ENCODE data around the gene DET1.

DET1 gene

DNA sequence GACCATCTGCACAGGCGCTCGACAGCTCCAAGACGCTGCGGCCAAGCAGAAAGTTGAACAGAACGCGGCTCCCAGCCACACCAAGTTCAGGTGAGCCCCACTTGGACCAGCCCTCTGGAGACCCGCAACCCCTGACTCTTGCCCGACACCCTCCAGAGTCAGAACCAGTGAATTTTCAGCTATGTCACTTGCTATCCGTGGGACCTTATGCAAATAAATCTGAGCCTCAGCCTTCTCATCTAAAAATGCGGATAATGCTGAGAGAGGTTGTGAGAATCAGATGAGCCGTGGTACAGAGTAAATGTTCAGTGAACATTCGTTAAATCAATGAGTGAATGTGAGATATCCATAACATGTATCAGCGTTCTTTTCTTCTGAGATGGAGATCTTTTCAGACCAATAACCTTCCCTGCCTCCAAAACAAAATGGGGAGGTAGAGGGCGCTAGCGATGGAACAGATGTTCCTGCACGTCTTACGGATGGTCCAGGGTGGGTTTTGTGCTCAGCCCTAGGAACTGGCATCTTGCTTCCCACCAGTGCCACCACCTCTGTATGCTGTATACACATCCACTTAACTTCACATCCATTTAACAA is 78.4 kb downstream of the DET1 start:
- no peaks in the 10 kb centered on the region for H3K9me2 ChIP-seq (replicated peaks; ENCODE audit: insufficient read depth, low read length)
- H3K4me3 ChIP-seq (ENCODE audit: low read length): peak overlapping the region; percentile 89
- H2AFZ ChIP-seq (ENCODE audit: low read length): peak overlapping the region; percentile 72
- no peaks in the 10 kb centered on the region for H4K20me1 ChIP-seq (ENCODE audit: insufficient read depth, low read length)
- no peaks in the 10 kb centered on the region for H3K27me3 ChIP-seq (replicated peaks; ENCODE audit: insufficient read depth, low read length)
- TF ChIP-seq, protein P1, sequence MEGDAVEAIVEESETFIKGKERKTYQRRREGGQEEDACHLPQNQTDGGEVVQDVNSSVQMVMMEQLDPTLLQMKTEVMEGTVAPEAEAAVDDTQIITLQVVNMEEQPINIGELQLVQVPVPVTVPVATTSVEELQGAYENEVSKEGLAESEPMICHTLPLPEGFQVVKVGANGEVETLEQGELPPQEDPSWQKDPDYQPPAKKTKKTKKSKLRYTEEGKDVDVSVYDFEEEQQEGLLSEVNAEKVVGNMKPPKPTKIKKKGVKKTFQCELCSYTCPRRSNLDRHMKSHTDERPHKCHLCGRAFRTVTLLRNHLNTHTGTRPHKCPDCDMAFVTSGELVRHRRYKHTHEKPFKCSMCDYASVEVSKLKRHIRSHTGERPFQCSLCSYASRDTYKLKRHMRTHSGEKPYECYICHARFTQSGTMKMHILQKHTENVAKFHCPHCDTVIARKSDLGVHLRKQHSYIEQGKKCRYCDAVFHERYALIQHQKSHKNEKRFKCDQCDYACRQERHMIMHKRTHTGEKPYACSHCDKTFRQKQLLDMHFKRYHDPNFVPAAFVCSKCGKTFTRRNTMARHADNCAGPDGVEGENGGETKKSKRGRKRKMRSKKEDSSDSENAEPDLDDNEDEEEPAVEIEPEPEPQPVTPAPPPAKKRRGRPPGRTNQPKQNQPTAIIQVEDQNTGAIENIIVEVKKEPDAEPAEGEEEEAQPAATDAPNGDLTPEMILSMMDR (IDR thresholded peaks at IDR 0.05; ENCODE audit: low read length): peak; percentile 44
- TF ChIP-seq EZH2 (optimal IDR thresholded peaks at IDR 0.05; ENCODE audit: low read depth, low read length) (no peak), EZH2phosphoT487 (IDR thresholded peaks at IDR 0.05; ENCODE audit: low read length) (no peak)
- peak overlapping the region; percentile 60; the same call in 1 of the 2 replicates for H3K27ac ChIP-seq (ENCODE audit: low read length)
- 0 out of 2 replicates have a peak, but pooled peaks cover 7% of the 10 kb centered on the region for H3K36me3 ChIP-seq (replicated peaks; ENCODE audit: insufficient read depth, low read length)
- H3K4me1 ChIP-seq (ENCODE audit: low read length): peaks cover 11% of the 10 kb centered on the region
- H3F3A ChIP-seq (ENCODE audit: insufficient read depth, low read length): no peaks in the 10 kb centered on the region
- peak; percentile 20 for DNase-seq
- no peaks in the 10 kb centered on the region for H3K9me3 ChIP-seq (replicated peaks; ENCODE audit: insufficient read depth, low read length)
- peaks cover 57% of the 10 kb centered on the region for H3K79me2 ChIP-seq (ENCODE audit: low read length)
- H3K4me2 ChIP-seq (ENCODE audit: low read depth, low read length): peak overlapping the region; percentile 88
- H3K9ac ChIP-seq (ENCODE audit: low read length): peak overlapping the region; percentile 77

DNA sequence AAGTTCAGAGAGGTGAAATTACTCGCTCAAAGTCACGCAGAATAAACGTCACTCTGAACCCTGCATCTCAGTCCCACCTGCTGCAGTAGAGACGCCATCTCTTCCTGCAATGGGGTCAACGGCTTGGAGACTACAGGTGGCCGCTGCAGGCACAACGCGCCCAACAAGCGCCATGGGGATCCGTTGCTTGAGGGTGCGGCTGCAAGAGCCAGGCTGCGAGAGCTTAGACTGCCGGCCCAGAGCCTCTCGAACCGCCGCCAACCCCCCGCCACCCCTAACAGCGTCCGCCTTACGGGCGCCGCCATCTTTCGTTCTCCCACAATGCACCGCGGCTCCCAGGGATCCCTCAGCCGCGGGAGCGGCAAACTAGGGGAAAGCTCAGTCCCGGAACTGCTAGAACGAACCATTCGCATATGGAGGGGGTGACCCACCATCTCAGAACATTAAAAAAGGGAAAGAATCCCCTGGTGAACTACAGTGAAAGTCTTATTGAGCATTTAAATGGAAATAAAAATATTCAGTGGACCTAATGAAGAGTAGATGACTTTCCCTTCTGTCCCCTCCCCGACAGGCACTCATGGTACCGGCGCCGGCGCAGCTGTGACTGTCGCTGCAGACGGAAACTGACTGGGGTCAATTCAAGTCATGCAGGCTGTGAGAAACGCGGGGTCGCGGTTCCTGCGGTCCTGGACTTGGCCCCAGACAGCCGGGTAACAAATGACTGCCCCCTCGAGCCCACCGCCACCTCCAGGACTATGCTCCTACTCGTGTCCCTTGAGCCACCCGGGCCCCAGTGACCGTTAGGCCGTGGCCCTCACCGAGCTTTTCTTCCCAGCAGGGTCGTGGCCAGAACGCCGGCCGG is 79.2 kb downstream of the DET1 start, which contains the start of the genes MRPL46 and MRPS11:
Gene MRPL46 (minus strand): TSS at position 316 of the 862 bp plus-strand sequence. CDS start 11 bp downstream, at position 305.
Gene MRPS11 (plus strand): TSS at position 636 of the 862 bp plus-strand sequence. CDS start 10 bp downstream, at position 646.
- TF ChIP-seq EZH2phosphoT487 (IDR thresholded peaks at IDR 0.05; ENCODE audit: low read length) (no peak), EZH2 (optimal IDR thresholded peaks at IDR 0.05; ENCODE audit: low read depth, low read length) (no peak)
- TF ChIP-seq, protein P1 (IDR thresholded peaks at IDR 0.05; ENCODE audit: low read length): no peak
- Histone ChIP-seq H3K79me2 (ENCODE audit: low read length) (peaks cover 57% of the 10 kb centered on the region), H3K4me3 (ENCODE audit: low read length) (peak within 1 kb of the TSS; percentile 89), H3K9ac (ENCODE audit: low read length) (peak within 1 kb of the TSS; percentile 77), H3K9me2 (replicated peaks; ENCODE audit: insufficient read depth, low read length) (no peaks in the 10 kb centered on the region), H2AFZ (ENCODE audit: low read length) (peak within 1 kb of the TSS; percentile 72), H3K27ac (ENCODE audit: low read length) (peak within 1 kb of the TSS; percentile 60), H3K9me3 (replicated peaks; ENCODE audit: insufficient read depth, low read length) (no peaks in the 10 kb centered on the region), H3F3A (ENCODE audit: insufficient read depth, low read length) (no peaks in the 10 kb centered on the region), H3K27me3 (replicated peaks; ENCODE audit: insufficient read depth, low read length) (no peaks in the 10 kb centered on the region), H3K36me3 (replicated peaks; ENCODE audit: insufficient read depth, low read length) (0 out of 2 replicates have a peak, but pooled peaks cover 7% of the 10 kb centered on the region), H3K4me2 (ENCODE audit: low read depth, low read length) (peak within 1 kb of the TSS; percentile 88), H4K20me1 (ENCODE audit: insufficient read depth, low read length) (no peaks in the 10 kb centered on the region), H3K4me1 (ENCODE audit: low read length) (peaks cover 11% of the 10 kb centered on the region)
- DNase-seq: peak; percentile 89

DNA sequence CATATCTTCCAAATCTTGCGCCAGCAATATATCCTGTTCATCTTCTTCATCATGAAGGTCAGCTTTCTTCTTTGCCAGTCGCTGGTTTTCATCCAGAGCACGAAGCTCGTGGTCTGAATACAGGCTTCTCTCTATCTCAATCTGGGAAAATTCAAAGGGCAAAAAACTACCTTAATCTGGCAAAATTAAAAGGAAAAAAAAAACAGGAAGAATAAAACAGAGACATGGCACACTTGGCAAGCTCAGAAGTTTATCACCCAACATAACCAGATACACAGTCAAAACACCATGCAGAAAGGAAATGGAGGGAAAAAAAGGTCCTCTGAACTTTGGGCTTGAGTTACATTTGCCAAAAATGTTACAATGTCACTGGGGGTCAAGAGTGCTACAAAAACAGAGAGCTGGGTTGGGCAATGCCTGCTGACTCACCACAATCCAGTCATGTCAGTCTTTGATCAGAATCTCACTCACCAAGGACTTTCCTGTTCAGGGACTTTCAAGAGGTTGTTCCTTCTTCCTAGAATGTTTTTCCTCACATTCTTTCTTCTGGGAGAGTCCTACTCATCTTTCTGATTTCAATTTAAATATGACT is 80.8 kb downstream of the DET1 start:
- Histone ChIP-seq H3K4me2 (ENCODE audit: low read depth, low read length) (peak overlapping the region; percentile 88), H3K9me2 (replicated peaks; ENCODE audit: insufficient read depth, low read length) (no peaks in the 10 kb centered on the region), H2AFZ (ENCODE audit: low read length) (no peak overlapping the region), H4K20me1 (ENCODE audit: insufficient read depth, low read length) (no peaks in the 10 kb centered on the region), H3K27me3 (replicated peaks; ENCODE audit: insufficient read depth, low read length) (no peaks in the 10 kb centered on the region), H3K4me3 (ENCODE audit: low read length) (0 out of 2 replicates have a peak overlapping the region, but pooled peaks have one; percentile 89), H3K27ac (ENCODE audit: low read length) (no peak overlapping the region), H3K9ac (ENCODE audit: low read length) (peak overlapping the region; percentile 77; the same call in 1 of the 2 replicates), H3K4me1 (ENCODE audit: low read length) (peaks cover 11% of the 10 kb centered on the region), H3K36me3 (replicated peaks; ENCODE audit: insufficient read depth, low read length) (peaks cover 7% of the 10 kb centered on the region; the same call in 1 of the 2 replicates), H3F3A (ENCODE audit: insufficient read depth, low read length) (no peaks in the 10 kb centered on the region), H3K9me3 (replicated peaks; ENCODE audit: insufficient read depth, low read length) (no peaks in the 10 kb centered on the region), H3K79me2 (ENCODE audit: low read length) (peaks cover 57% of the 10 kb centered on the region)
- no peak for DNase-seq
- no peak for TF ChIP-seq EZH2 (optimal IDR thresholded peaks at IDR 0.05; ENCODE audit: low read depth, low read length)
- TF ChIP-seq EZH2phosphoT487 (IDR thresholded peaks at IDR 0.05; ENCODE audit: low read length): no peak
- TF ChIP-seq, protein P1 (IDR thresholded peaks at IDR 0.05; ENCODE audit: low read length): no peak

Data from MM.1S (cell line).